ENCODE results near the gene POGZ.

The POGZ gene

GRCh38 chr1:151416231-151416630, 43.1 kb downstream of the POGZ start:
- Histone ChIP-seq H3K27ac (ENCODE audit: low read length) (no peak overlapping the region), H3F3A (ENCODE audit: insufficient read depth, low read length) (peaks cover 3% of the 10 kb centered on the region; the same call in 1 of the 2 replicates), H3K9me3 (replicated peaks; ENCODE audit: insufficient read depth, low read length) (no peaks in the 10 kb centered on the region), H3K36me3 (replicated peaks; ENCODE audit: insufficient read depth, low read length) (peaks cover 13% of the 10 kb centered on the region; the same call in 1 of the 2 replicates), H3K4me3 (ENCODE audit: low read length) (no peak overlapping the region), H3K9ac (ENCODE audit: low read length) (no peak overlapping the region), H3K27me3 (replicated peaks; ENCODE audit: insufficient read depth, low read length) (no peaks in the 10 kb centered on the region), H2AFZ (ENCODE audit: low read length) (no peak overlapping the region), H3K9me2 (replicated peaks; ENCODE audit: insufficient read depth, low read length) (no peaks in the 10 kb centered on the region), H3K79me2 (ENCODE audit: low read length) (no peaks in the 10 kb centered on the region), H3K4me1 (ENCODE audit: low read length) (no peaks in the 10 kb centered on the region), H4K20me1 (ENCODE audit: insufficient read depth, low read length) (no peaks in the 10 kb centered on the region), H3K4me2 (ENCODE audit: low read depth, low read length) (no peak overlapping the region)
- DNase-seq: no peak
- TF ChIP-seq EZH2 (optimal IDR thresholded peaks at IDR 0.05; ENCODE audit: low read depth, low read length) (no peak), EZH2phosphoT487 (IDR thresholded peaks at IDR 0.05; ENCODE audit: low read length) (no peak)
- TF ChIP-seq, protein P1, sequence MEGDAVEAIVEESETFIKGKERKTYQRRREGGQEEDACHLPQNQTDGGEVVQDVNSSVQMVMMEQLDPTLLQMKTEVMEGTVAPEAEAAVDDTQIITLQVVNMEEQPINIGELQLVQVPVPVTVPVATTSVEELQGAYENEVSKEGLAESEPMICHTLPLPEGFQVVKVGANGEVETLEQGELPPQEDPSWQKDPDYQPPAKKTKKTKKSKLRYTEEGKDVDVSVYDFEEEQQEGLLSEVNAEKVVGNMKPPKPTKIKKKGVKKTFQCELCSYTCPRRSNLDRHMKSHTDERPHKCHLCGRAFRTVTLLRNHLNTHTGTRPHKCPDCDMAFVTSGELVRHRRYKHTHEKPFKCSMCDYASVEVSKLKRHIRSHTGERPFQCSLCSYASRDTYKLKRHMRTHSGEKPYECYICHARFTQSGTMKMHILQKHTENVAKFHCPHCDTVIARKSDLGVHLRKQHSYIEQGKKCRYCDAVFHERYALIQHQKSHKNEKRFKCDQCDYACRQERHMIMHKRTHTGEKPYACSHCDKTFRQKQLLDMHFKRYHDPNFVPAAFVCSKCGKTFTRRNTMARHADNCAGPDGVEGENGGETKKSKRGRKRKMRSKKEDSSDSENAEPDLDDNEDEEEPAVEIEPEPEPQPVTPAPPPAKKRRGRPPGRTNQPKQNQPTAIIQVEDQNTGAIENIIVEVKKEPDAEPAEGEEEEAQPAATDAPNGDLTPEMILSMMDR (IDR thresholded peaks at IDR 0.05; ENCODE audit: low read length): no peak

DNA sequence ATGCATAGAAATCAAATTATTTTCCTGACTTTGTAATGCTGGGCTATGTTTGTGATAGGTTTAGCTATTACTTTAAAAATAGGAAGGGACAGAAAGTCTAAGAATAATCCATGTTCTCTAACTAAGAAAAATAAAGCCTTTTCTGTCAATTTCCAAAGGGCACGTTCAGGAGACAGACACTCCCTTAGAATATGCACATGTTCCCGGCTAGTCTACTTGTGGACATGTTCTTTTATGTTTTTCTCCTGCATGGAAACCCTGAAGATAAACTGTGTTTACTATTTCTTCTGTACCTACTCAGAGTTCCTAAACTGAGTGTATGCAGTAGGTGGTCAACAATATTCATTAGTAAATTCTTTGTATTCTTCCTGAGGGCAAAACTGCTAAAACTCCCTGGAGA, 47.4 kb downstream of the POGZ start:
- no peaks in the 10 kb centered on the region for H3K79me2 ChIP-seq (ENCODE audit: low read length)
- H3K9ac ChIP-seq (ENCODE audit: low read length): no peak overlapping the region
- no peak for DNase-seq
- H4K20me1 ChIP-seq (ENCODE audit: insufficient read depth, low read length): no peaks in the 10 kb centered on the region
- no peak overlapping the region for H2AFZ ChIP-seq (ENCODE audit: low read length)
- no peak overlapping the region for H3K4me3 ChIP-seq (ENCODE audit: low read length)
- H3F3A ChIP-seq (ENCODE audit: insufficient read depth, low read length): peaks cover 4% of the 10 kb centered on the region; the same call in 1 of the 2 replicates
- H3K9me2 ChIP-seq (replicated peaks; ENCODE audit: insufficient read depth, low read length): no peaks in the 10 kb centered on the region
- H3K4me1 ChIP-seq (ENCODE audit: low read length): no peaks in the 10 kb centered on the region
- H3K9me3 ChIP-seq (replicated peaks; ENCODE audit: insufficient read depth, low read length): no peaks in the 10 kb centered on the region
- H3K4me2 ChIP-seq (ENCODE audit: low read depth, low read length): no peak overlapping the region
- peaks cover 13% of the 10 kb centered on the region; the same call in 1 of the 2 replicates for H3K36me3 ChIP-seq (replicated peaks; ENCODE audit: insufficient read depth, low read length)
- H3K27me3 ChIP-seq (replicated peaks; ENCODE audit: insufficient read depth, low read length): no peaks in the 10 kb centered on the region
- no peak for TF ChIP-seq EZH2 (optimal IDR thresholded peaks at IDR 0.05; ENCODE audit: low read depth, low read length)
- H3K27ac ChIP-seq (ENCODE audit: low read length): no peak overlapping the region

DNA sequence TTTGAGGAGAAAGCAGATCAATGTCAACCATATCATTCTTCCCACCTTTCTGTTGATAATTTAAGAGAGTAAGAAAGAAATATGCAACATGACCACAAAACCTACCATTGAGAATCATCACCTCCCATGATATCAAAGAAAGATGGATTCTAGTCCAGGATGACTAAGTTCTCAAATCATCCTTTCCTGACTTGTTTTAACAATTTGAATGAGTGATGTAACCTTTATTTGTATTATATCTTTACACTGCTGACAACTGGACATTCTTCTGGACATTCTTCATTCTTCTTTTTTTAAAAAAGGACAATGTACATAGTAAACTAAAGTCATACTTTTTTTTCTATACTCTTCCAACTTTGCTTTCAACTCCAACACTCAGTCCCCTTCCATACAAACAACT, 50.4 kb downstream of the POGZ start:
- H3F3A ChIP-seq (ENCODE audit: insufficient read depth, low read length): peaks cover 15% of the 10 kb centered on the region
- H3K27me3 ChIP-seq (replicated peaks; ENCODE audit: insufficient read depth, low read length): no peaks in the 10 kb centered on the region
- H3K4me2 ChIP-seq (ENCODE audit: low read depth, low read length): no peak overlapping the region
- no peaks in the 10 kb centered on the region for H4K20me1 ChIP-seq (ENCODE audit: insufficient read depth, low read length)
- H3K9me3 ChIP-seq (replicated peaks; ENCODE audit: insufficient read depth, low read length): no peaks in the 10 kb centered on the region
- H3K4me3 ChIP-seq (ENCODE audit: low read length): no peak overlapping the region
- H3K79me2 ChIP-seq (ENCODE audit: low read length): no peaks in the 10 kb centered on the region
- peaks cover 19% of the 10 kb centered on the region; the same call in 1 of the 2 replicates for H3K36me3 ChIP-seq (replicated peaks; ENCODE audit: insufficient read depth, low read length)
- 0 out of 2 replicates have a peak, but pooled peaks cover 6% of the 10 kb centered on the region for H3K4me1 ChIP-seq (ENCODE audit: low read length)
- no peak overlapping the region for H3K27ac ChIP-seq (ENCODE audit: low read length)
- no peak overlapping the region for H2AFZ ChIP-seq (ENCODE audit: low read length)
- no peaks in the 10 kb centered on the region for H3K9me2 ChIP-seq (replicated peaks; ENCODE audit: insufficient read depth, low read length)
- TF ChIP-seq EZH2phosphoT487 (IDR thresholded peaks at IDR 0.05; ENCODE audit: low read length) (no peak), EZH2 (optimal IDR thresholded peaks at IDR 0.05; ENCODE audit: low read depth, low read length) (no peak)
- TF ChIP-seq, protein P1 (IDR thresholded peaks at IDR 0.05; ENCODE audit: low read length): no peak
- no peak overlapping the region for H3K9ac ChIP-seq (ENCODE audit: low read length)
- no peak for DNase-seq

GRCh38 chr1:151407304-151407703, 52.0 kb downstream of the POGZ start:
- DNase-seq: no peak
- peaks cover 18% of the 10 kb centered on the region for H3K36me3 ChIP-seq (replicated peaks; ENCODE audit: insufficient read depth, low read length)
- H3K79me2 ChIP-seq (ENCODE audit: low read length): peaks cover 7% of the 10 kb centered on the region; the same call in 1 of the 2 replicates
- 0 out of 2 replicates have a peak, but pooled peaks cover 6% of the 10 kb centered on the region for H3K4me1 ChIP-seq (ENCODE audit: low read length)
- H3K27me3 ChIP-seq (replicated peaks; ENCODE audit: insufficient read depth, low read length): no peaks in the 10 kb centered on the region
- no peak overlapping the region for H2AFZ ChIP-seq (ENCODE audit: low read length)
- TF ChIP-seq EZH2phosphoT487 (IDR thresholded peaks at IDR 0.05; ENCODE audit: low read length) (no peak), EZH2 (optimal IDR thresholded peaks at IDR 0.05; ENCODE audit: low read depth, low read length) (no peak)
- TF ChIP-seq, protein P1 (IDR thresholded peaks at IDR 0.05; ENCODE audit: low read length): no peak
- no peak overlapping the region for H3K4me2 ChIP-seq (ENCODE audit: low read depth, low read length)
- no peaks in the 10 kb centered on the region for H3K9me3 ChIP-seq (replicated peaks; ENCODE audit: insufficient read depth, low read length)
- no peak overlapping the region for H3K27ac ChIP-seq (ENCODE audit: low read length)
- H3F3A ChIP-seq (ENCODE audit: insufficient read depth, low read length): peaks cover 31% of the 10 kb centered on the region
- no peaks in the 10 kb centered on the region for H3K9me2 ChIP-seq (replicated peaks; ENCODE audit: insufficient read depth, low read length)
- no peak overlapping the region for H3K9ac ChIP-seq (ENCODE audit: low read length)
- no peak overlapping the region for H3K4me3 ChIP-seq (ENCODE audit: low read length)
- no peaks in the 10 kb centered on the region for H4K20me1 ChIP-seq (ENCODE audit: insufficient read depth, low read length)
